Measurements from ENCODE around the gene PNMA6E. TPM values are rescaled to one million over a fixed set of nuclear protein-coding genes. Genes with fewer than 3 reads are reported as not detected.
"Not testable (repeated sequence)": the region's sequence is repeated elsewhere in the genome, so short reads cannot be mapped to it uniquely, and the experiment has no call there.

PNMA6E gene
- polyA plus RNA-seq, 3 donors: not detected

DNA sequence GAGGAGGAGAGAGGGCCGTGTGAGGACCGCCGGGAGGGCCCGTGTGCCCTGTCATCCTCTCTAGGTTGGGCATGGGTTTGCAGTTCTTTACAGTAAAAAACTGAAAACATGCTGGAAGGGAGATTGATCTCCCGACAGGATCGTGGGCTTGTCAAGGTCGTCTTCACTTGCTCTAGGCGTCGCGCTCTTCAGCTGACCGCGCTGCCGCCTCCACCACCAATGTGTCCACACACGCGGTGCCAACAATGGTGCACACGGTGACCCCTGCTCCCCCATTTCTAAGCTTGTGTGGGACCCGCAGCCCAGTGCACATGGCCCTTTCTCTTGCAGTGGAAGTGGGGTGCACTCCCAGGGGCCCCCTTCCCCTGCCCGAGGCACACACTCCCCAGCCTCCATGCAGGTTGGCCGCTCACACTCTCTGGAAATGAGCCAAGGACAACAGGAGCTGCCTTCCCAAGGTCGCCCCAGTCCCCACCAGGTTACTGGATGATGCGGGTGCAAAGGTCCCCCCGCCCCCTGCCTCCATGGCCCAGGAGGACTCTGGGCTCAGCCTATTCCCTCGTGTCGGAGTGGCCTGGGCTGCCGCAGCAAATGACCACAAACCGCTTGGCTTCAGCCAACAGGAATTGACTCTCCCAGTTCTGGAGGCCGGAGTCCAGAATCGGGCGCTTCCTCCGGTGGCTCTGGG, 8.4 kb upstream of the PNMA6E start:
- no peak for DNase-seq (ENCODE audit: low read depth in 3 of 3, low spot score in 2 of 3)

DNA sequence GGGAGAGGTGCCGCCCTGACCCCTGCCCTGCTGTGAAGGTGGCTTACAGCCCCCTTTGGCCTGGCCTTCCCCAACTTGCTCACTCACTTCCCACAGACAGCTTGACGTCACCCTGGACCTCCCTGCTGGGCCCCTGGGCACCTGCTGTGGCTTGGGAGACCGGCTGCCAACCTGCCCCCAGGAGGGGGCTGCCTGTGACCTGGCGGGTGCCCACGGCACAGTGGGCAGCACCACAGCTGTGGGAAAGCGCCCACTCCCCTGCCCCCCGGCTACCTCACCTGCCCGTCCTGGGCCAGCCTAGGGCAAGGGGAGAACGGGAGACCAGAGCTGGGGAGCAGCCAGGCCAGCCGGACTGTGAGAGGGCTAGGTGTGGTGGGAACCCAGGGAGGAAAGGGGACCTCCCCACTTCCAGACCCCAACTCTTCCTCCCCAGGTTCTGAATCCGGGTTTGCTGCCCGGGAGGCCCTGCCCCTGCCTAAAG, 7.8 kb upstream of the PNMA6E start:
- no peak for DNase-seq (ENCODE audit: low read depth in 3 of 3, low spot score in 2 of 3)

DNA sequence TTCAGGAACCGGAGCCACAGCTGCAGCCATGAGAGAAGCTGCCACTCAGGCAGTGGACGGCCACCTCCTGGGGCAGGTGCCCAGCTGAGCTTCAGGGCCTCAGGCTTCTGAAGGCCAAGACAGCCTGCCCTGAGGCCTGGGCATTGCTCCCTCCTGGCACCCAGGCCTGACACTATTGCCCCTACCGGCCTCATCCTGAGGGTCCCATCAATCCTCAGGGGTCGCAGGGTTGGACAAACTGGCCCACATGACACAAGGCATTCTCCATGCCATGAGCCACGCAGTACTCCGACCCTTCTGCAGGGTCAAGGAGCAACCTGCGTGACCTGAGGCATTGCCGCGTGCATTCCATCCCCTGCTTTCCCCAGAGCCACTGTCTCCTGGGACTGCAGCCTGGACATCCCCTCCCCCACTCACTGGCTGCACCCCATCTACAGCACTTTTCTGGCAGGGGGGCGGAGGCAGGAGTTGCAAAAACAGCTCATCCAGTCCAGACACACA, 7.1 kb upstream of the PNMA6E start:
- no peak for DNase-seq (ENCODE audit: low read depth in 3 of 3, low spot score in 2 of 3)

DNA sequence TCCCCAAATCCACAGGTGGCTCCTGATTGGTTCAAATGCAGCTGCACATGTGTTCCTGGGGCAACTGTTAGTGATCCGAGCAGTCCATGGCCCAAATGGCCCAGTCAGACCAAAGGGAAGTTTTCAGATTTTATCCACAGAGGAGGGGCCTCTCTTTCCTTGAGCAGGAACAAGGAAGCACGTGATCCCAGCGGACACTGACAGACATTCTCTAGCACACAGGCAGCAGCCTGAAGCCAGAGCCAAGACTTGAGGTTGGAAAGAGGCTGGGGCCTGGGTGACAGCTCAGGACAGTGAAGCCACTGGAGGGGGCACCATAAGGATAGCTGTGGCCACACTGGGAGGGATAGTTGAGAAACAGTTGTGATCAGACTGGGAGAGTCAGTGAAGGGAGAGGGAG, 6.6 kb upstream of the PNMA6E start:
- no peak for DNase-seq (ENCODE audit: low read depth in 3 of 3, low spot score in 2 of 3)

- no peak for DNase-seq (ENCODE audit: low read depth in 3 of 3, low spot score in 2 of 3)
These were observed 5.8 kb upstream of the PNMA6E start for GRCh38 chrX:153406903-153407302.

DNA sequence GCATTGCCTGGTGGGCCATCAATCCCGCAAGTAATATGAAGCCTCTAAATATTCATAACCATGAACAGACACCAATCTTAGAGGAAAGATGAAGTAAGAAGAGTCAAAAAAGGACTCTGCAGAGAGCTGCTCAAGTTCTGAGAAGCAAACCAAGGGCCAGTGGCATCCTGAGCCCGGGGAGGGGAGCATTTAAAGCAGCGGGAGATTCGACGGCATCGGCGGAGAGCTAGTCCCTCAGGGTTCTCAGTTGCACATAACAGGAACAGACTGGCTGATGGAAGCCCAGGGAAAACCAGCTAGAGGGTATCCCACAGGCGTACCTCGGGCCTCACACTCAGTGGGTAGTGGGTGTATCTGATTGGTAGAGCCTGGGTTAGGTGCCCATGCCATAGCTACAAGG, 4.9 kb upstream of the PNMA6E start:
- no peak for DNase-seq (ENCODE audit: low read depth in 3 of 3, low spot score in 2 of 3)

DNA sequence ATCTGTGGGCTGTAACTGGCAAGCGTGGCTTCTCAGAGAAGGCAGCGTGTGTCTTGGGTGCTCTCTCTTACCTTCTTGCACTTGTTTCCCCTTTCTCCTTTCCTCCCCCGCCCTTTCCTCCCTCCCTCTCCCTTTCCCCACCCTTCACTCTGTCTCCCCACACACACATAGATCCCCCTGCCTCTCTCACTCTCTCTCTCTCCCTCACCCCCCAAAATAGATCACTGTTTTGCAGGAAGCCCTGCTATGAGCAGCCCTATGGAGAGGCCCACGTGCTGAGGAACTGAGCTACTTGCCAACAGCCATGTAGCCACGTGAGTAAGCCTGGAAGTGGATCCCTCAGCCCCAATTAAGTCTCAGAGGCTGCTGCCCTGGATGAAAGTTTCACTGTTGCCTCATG, 4.3 kb upstream of the PNMA6E start:
- no peak for DNase-seq (ENCODE audit: low read depth in 3 of 3, low spot score in 2 of 3)

DNA sequence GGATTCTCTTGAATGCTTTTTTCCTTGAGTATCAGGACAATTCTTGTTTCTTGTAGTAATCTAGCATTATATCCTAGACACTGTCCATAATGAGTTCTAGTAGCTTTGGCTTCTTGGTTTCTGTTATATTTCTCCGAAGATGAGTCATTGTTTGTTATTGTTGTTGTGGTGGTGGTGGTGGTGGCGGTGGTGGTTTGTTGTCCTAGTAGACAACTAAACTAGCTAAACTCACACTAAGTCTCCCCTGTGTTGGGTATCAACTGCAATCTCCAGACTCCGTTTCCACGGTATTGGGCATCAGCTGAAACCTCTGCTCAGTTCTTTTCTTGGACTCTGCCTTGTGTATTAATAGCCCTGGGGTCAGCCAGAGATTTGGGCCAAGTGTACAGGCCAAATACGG, 3.2 kb upstream of the PNMA6E start:
- DNase-seq (ENCODE audit: low read depth in 3 of 3, low spot score in 2 of 3): not testable (repeated sequence)

DNA sequence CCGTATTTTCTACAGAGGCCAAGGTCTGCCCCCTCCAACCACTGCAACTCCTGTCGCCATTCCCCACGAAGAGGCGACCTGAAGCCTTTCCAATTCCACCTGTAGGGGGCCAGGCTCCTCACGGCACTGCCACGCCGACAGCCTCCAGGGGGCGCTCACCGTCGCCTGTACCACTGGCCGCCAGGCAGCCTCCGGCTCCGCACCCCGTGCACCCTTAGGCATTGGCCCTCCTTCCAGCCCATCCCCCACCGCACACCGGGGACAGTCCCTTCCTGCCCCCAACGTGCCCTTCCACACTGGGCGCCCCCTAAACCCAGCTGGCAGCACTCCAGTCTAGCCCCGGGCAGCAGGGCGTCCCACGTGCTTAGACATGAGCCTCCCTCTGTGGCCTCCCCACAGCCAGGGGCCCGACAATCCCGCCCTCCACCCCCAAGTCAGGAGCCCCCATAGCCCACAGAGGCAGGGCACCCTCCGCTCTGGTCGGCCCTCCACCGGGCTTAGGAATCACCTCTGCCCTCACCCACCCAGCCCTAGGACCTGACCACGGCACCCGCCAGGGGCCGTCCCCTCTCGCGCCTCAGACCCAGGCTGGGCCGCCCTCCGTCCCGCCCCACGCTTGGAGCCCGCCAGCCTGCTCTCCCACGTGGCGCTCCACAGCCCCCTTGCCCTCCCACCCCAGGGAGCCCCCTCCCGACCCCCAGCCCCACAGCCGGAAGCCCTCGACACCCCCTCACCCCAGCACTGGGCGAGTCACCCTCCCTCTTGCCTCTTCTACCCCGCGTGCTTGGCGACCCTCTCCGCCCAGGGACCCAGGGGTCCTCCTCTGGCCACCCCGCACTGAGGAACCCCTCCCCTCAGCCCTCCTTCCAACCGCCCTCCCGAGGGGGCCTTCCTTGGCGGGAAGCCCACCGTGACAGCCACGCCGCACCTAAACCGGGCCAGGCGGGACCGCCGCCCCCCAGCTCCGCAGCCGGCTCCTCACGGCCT, 711 bp downstream of the PNMA6E start:
- DNase-seq (ENCODE audit: low read depth in 3 of 3, low spot score in 2 of 3): no peak

GRCh38 chrX:153398275-153398960, 2.7 kb downstream of the PNMA6E start:
- DNase-seq (ENCODE audit: low read depth in 3 of 3, low spot score in 2 of 3): no peak

- no peak for DNase-seq (ENCODE audit: low read depth in 3 of 3, low spot score in 2 of 3)
These were observed 3.7 kb downstream of the PNMA6E start for GRCh38 chrX:153397256-153397960.

GRCh38 chrX:153396320-153397195, 4.6 kb downstream of the PNMA6E start:
- DNase-seq (ENCODE audit: low read depth in 3 of 3, low spot score in 2 of 3): no peak

DNA sequence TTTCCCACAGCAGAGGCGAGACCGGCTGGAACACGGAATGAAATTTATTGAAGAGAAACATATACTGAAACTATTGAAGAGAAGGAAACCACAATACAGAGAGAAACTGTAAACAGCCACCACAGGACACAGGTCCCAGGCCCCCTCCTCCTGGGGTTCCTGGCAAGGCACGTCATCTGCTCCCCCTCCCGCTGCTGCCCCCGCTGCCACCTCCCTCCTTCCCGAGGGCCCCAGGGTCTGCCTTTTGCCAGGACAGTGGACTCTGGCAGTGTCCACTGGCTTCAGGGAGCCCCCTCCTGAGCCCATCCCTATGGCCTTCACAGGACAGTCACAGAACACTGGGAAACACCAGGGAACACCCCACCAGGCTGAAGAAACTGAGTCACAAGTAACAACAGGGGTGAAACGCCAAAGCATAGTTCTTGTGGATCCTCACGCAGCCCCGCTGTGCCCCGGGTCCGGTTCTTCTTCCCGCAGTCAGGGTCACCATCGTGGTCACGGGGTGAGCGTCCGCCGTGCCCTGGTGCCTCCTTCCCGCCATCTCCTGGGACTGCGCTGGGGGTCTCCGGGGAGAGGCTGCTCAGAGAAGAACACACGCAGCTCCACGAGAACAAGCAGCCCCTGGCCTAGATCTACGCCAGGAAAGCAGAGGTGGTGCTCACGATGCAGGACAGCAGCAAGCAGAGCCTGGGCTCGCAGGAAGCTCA, 5.4 kb downstream of the PNMA6E start:
- DNase-seq (ENCODE audit: low read depth in 3 of 3, low spot score in 2 of 3): no peak

DNA sequence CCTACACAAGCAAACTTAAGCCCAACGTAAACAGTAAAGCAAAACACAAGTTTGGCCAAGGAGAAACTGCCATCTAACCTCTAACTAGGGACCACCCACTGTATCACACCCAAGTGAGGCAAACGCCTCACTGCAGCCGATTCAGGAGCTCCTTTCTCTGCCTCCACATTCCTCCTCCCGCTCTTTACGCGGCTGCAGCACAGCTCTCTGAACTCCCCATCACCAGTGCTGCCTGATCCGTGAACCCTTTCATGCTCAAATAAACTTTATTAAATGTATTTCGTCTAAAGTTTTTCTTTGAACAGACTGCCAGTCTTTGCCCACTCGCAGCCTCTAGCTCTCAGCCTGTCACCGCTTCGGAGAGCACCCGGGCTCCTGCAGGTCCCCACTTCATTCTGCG, 6.5 kb downstream of the PNMA6E start:
- DNase-seq (ENCODE audit: low read depth in 3 of 3, low spot score in 2 of 3): no peak

GRCh38 chrX:153392642-153393321, 8.4 kb downstream of the PNMA6E start:
- DNase-seq (ENCODE audit: low read depth in 3 of 3, low spot score in 2 of 3): no peak

- not testable (repeated sequence) for DNase-seq (ENCODE audit: low read depth in 3 of 3, low spot score in 2 of 3)
These were observed 11.7 kb downstream of the PNMA6E start for GRCh38 chrX:153389460-153389768.

- no peak for DNase-seq (ENCODE audit: low read depth in 3 of 3, low spot score in 2 of 3)
These were observed 12.3 kb downstream of the PNMA6E start for GRCh38 chrX:153388722-153389459.
